HG02840 (cell line): Measurements from ENCODE around the gene NSUN2.
"Not testable (repeated sequence)": the region's sequence is repeated elsewhere in the genome, so short reads cannot be mapped to it uniquely, and the experiment has no call there.

ENCODE experiments used
- ATAC-seq: cut with Tn5 transposase; IDR thresholded peaks from one replicate; pipeline ENCODE4 v1.9.1; 2021; ENCODE audit warnings: mild to moderate bottlenecking, moderate library complexity, moderate number of reproducible peaks; ENCODE audit not compliant: unreplicated experiment, low FRiP score

The NSUN2 gene

GRCh38 chr5:6645571-6646362 lies 12.9 kb upstream of the NSUN2 start:
- ATAC-seq, result not testable (repeated sequence)

- no peak for ATAC-seq
These were observed 12.0 kb upstream of the NSUN2 start for GRCh38 chr5:6644794-6645241.

GRCh38 chr5:6642655-6643054 lies 9.8 kb upstream of the NSUN2 start:
- ATAC-seq, result no peak

GRCh38 chr5:6638236-6638635 lies 5.4 kb upstream of the NSUN2 start:
- ATAC-seq, result no peak

- ATAC-seq, result no peak
These were observed 4.7 kb upstream of the NSUN2 start for GRCh38 chr5:6637590-6637989.

GRCh38 chr5:6637022-6637421 lies 4.2 kb upstream of the NSUN2 start:
- ATAC-seq, result no peak

GRCh38 chr5:6636293-6636692 lies 3.4 kb upstream of the NSUN2 start:
- no peak for ATAC-seq

GRCh38 chr5:6634788-6635430 lies 2.1 kb upstream of the NSUN2 start:
- ATAC-seq, result no peak

GRCh38 chr5:6634306-6634705 lies 1.5 kb upstream of the NSUN2 start:
- no peak for ATAC-seq

- peak; percentile 48 for ATAC-seq
These were observed 813 bp upstream of the NSUN2 start for GRCh38 chr5:6633469-6634245.

GRCh38 chr5:6632324-6632887 lies 438 bp downstream of the NSUN2 start:
- ATAC-seq, result peak; percentile 29

GRCh38 chr5:6631441-6631840 lies 1.4 kb downstream of the NSUN2 start:
- no peak for ATAC-seq

- ATAC-seq, result no peak
These were observed 6.3 kb downstream of the NSUN2 start for GRCh38 chr5:6626508-6626907.

GRCh38 chr5:6623941-6624340 lies 8.9 kb downstream of the NSUN2 start:
- no peak for ATAC-seq

- ATAC-seq, result no peak
These were observed 9.6 kb downstream of the NSUN2 start for GRCh38 chr5:6623228-6623627.

- ATAC-seq, result no peak
These were observed 16.2 kb downstream of the NSUN2 start for GRCh38 chr5:6616632-6617031.

- no peak for ATAC-seq
These were observed 17.6 kb downstream of the NSUN2 start for GRCh38 chr5:6615034-6615815.

GRCh38 chr5:6611334-6612256 lies 21.2 kb downstream of the NSUN2 start:
- ATAC-seq, result no peak

- no peak for ATAC-seq
These were observed 24.8 kb downstream of the NSUN2 start for GRCh38 chr5:6608016-6608415.
